ENCODE measurements around the gene TMEM179B.
"Not testable (repeated sequence)": the region's sequence is repeated elsewhere in the genome, so short reads cannot be mapped to it uniquely, and the experiment has no call there.

TMEM179B gene

DNA sequence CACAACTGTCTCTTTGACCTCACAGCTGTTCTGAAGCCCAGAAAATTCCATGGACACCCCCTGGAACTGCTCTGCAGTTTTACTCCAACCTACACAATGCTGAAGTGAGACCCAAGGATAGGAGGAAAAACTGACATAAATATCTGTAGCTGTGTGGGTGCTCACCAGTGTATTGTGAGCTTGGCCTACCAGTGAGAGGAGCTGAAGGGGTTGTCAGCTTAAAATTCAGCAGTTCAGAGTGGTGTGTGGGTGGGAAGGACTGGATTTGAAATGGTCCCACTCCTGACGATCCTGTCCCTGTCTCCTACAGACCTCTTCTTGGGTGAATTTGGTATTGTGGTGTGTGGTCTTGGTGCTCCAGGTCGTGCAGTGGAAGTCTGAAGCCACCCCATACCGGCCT lies 2.4 kb downstream of the TMEM179B start:
- no peak for DNase-seq

DNA sequence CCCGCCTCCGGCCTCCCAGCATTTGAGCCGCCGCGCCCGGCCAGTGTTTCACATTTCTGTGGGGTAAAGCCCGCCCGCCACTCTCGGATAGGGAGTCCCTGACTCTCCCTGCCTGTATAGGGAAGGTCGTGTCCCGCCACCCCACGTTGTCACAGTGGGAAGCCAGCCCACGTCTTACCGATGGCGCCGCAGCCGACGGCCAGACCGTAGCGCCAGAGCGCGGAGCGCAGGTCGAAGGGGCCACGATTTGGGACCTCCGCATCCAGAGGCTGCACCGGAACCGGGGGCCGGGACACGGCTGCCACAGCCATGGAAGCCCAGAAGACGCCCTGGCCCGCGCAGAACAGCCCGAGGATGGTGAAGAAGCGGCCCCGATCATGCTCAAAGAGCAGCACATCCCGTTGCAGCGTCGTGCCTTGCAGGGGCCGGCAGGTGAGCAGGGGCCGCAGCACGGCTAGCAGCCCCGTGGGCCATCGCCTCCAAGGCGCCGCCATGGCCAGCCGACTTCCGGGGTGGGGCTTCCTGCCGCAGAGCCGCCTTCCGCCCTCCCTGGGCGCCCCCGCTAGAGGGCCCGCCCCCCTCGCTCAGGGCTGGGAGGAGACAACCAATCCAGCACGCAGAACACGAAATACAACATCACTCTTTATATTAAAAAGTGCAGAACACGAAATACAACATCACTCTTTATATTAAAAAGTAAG lies 4.4 kb downstream of the TMEM179B start, which contains the start of gene TMEM223:
TSS of gene TMEM223 (minus strand) at position 506 of the 701 bp plus-strand sequence. CDS start at position 494, 12 bp downstream.
- peak; percentile 85 to 87 for DNase-seq

DNA sequence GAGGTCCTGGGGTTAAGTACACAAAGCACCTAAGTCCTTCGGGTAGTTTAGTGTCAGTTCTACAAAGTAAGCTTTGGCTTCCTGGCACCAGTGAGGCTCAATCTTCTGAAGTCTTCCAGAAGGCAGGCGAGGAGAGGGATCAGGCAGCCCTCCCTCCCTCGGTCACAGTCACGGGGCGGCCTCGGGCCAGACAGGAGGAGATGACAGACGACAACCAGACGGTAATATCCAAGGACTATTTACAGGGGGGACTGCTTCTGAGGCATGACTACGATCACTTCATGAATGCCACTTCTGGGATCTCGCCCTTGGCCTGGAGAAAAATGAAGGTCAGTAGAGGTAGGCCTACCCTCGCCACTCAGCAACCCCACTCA lies 5.0 kb downstream of the TMEM179B start:
- DNase-seq, result no peak

- no peak for DNase-seq
These were observed 7.1 kb downstream of the TMEM179B start for GRCh38 chr11:62794201-62794775.

DNA sequence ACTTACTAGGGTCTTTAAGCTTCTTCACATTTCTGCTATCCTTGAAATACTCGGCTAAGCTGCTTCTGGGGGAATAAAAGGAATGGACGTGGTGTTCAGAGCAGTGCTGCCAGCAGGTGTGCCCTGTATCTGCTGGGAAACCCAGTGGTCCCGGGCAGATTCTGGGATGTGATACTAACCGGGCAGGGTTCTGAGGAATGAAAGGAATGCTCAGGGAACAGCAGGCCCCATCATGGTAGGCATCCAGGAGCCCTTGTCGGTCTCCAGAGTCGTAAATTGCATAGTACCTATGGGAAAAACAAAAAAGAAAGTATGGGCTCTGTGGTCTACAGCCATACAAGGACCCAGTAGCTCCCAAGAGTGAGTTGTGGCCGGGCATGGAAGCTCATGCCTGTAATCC lies 9.1 kb downstream of the TMEM179B start:
- no peak for DNase-seq

- no peak for DNase-seq
These were observed 12.3 kb downstream of the TMEM179B start for GRCh38 chr11:62799486-62799885.

DNA sequence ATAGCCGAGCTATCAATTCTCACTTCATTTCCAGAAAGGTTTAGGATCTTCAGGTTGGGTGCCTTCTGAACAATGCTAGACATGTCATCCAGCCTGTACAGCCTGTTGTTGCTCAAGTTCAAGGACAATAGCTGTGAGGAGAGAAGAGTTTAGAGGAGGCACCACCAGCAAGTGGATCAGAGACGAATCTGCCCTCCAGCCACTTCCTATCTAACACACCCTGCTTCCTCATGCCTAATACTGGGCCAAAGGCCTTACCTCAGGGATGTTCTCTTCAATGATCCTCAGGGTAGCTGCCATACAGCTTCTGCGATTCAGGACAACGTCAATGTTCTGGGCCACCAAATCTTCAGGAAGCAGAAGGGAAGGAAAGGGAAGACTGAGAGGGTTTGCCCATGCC lies 13.9 kb downstream of the TMEM179B start:
- DNase-seq, result no peak

DNA sequence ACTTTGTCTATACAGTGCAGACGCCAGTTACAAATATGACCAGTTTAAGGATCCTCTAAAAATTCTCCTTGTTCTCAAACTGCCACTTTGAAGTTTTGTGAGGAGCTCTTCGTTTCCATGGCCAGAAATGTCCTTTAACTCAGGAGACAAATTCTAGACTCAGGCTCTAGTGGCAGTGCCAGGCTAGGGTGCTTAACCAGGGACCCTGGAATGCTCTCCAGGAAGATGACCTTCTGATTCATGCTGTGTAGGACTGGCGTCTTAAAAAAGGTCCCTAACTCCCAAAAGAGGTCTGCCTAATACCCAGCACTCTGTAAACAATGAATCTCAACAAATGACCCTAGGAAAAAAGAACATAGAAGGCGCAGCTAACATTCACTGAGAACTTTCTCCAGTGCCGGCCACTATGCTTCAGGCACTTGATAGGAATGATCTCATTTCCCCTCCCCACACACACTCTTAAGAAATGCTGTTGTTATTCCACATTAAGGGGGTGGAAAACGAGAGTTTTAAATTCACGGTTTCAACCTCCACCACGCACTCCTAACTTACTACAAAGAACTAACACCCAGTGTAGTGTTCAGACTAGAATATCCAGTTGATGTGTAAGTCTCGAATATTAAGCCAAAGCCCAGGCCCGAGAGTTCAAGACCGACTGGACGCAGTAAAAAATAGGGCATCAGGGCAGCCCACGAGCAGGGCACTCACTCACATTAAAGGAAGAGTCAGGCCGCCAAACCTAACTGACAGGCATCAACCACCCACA lies 17.3 kb downstream of the TMEM179B start:
- no peak for DNase-seq

DNA sequence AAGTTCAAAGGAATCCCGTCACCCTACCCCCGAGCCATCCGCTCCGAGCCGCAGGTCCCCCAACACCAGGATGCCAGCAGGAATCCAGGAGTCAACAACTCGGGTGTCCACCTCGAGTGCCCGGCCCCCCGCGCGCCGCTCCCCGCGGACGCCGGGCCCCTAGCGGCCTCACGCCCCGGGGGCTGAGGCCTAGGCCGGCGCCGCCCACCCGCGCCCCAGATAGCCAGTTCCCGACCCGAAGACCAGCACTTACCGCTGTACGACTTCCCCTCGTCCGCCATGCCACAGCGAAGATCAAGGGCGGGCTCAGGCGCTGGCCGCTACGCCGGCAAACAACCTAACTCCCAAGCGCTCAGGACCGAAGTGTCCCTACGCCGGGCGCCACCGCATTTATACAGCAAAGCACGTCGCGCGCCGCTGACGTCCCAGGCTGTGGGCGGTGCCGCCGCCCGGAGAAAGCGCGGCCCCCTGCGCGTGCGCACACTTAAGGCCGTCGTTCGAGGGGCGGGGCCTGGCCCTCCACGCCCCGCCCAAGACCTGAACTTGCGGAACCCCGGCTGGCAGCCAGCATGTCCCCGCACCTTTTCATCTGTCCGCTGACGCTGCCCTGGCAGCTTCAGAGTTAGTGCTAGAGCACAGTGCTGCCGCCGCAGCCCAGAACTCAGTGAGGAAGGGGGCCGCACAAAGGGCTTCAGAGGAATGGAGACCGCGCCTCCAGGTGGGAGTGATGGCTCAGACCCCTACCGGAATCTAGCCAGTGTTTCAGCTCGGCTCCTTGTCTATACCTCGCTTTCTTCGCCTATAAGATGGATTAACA lies 18.1 kb downstream of the TMEM179B start, which contains the start of gene NXF1:
TSS of gene NXF1 (minus strand) at position 365 of the 817 bp plus-strand sequence. CDS start at position 281, 84 bp downstream.
- DNase-seq, result peak; percentile 92 to 93

DNA sequence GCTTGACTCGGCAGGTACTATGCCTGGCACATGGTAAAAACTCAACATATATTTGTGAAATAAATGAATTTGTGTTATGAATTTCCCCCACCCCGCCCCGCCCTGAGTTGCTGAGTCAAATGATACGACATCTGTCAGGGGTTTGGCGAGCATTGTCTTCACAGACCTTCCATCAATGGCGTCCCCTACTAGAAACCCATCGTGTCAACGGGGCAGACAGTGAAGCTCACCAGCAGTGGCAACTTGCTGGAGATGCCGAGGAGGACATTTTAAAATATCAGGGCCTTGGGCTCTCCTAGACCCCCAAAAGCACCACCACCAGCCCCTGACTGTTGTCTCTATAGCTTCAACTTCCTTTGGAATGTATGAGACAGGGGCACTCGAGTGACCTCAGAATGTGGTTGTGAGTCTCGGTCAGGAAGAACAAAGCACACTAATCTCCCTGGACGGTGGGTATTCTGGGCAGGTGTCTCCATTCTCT lies 18.8 kb downstream of the TMEM179B start:
- peak; percentile 15 to 18 for DNase-seq

DNA sequence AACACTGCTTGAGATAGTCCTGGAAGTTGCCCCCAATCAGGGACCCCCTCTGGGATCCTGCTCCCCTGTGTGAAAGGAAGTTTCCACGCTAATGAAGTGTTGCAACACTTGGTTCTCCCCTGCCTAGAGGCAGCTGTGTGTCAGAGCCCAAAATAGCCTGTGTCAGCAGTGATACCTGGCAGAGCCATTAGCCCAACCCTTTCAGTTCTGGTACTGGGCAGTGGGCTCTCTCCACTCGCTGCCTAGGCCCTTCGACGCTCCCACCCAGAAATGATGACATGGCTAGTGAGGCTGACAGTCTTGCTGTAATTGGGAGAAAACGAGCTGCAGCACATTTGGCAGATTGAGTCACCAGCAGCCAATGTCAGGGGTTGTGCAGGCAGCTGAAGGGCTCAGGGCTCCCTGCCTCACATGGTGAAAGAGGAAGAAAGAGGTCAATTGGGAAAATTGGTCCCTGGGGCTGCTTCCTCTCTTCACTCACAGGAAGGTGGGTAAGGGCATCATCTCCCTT lies 19.5 kb downstream of the TMEM179B start:
- no peak for DNase-seq

GRCh38 chr11:62810748-62811147 lies 23.5 kb downstream of the TMEM179B start:
- no peak for DNase-seq

DNA sequence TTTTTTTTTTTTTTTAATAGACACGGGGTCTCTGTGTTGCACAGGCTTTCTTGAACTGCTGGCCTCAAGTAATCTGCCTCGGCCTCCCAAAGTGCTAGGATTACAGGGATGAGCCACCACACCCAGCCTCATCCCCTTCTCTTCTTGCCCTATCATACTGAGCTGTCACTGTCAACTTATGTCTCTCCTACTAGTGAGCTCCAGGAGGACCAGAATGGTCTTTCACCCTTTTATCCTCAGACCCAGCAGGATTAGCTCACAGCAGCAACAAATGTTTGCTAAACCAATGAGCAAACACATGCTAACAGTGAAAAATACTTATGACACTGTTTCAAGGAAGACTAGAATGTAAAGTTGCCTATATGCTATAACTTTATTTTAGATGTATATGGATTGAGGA lies 24.5 kb downstream of the TMEM179B start:
- no peak for DNase-seq

DNA sequence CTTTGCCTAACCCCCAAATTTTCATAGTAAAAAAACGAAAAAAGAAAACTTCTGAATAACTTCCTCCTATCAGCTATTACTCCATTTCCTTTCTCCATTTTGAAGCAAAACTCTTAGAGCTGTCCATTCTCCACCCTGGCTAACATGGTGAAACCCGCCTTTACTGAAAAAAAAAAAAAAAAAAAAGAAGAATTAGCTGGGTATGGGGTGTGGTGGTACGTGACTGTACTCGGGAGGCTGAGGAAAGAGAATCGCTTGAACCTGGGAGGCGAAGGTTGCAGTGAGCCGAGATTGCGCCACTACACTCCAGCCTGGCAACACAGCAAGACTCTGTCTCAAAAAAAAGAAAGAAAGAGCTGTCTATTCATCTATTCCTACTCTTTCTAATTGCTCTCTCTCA lies 29.4 kb downstream of the TMEM179B start:
- no peak for DNase-seq

- DNase-seq, result no peak
These were observed 29.9 kb downstream of the TMEM179B start for GRCh38 chr11:62817129-62817528.

GRCh38 chr11:62823677-62824076 lies 36.5 kb downstream of the TMEM179B start:
- DNase-seq, result no peak

DNA sequence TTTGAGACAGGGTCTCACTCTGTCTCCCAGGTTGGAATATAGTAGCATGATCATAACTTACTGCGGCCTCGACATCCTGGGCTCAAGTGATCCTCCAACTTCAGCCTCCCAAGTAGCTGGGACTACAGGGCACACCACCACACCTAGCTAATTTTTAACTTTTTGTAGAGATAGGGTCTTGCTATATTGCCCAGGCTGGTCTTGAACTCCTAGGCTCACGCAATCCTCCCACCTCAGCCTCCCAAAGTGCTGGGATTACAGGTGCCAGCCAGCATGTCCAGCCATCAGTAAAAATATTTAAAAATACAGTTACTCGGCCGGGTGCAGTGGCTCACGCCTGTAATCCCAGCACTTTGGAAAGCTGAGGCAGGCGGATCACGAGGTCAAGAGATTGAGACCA lies 40.9 kb downstream of the TMEM179B start:
- not testable (repeated sequence) for DNase-seq

DNA sequence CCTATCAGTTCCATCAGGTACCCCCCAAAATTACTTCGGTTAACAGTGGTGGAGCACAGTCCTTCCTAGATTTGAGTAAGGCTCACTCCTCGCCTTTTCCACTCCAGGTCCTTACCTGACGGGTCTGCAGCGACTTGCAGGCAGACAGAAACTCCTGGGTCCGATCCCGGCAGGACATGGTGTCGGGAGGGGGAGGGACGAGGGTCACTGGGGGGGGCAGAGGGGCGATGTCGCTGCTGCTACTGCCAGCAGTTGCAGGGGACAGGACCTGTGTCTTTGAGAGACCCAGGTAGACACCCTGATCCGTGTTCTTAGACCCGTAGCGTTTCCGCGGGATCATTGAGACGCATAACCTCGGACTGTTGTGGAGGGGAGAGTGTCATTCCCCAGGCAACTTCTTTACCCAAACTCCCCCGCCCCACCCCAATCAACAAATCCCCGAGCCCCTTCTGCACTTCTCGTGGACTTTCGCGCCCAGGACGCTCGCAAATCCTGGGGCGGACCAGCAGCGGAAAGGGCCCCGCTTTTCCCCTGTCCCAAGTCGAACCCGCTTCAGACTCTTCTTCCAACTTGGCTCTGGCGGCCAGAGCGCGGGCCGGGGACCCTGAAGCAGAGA lies 43.8 kb downstream of the TMEM179B start:
- DNase-seq, result no peak

DNA sequence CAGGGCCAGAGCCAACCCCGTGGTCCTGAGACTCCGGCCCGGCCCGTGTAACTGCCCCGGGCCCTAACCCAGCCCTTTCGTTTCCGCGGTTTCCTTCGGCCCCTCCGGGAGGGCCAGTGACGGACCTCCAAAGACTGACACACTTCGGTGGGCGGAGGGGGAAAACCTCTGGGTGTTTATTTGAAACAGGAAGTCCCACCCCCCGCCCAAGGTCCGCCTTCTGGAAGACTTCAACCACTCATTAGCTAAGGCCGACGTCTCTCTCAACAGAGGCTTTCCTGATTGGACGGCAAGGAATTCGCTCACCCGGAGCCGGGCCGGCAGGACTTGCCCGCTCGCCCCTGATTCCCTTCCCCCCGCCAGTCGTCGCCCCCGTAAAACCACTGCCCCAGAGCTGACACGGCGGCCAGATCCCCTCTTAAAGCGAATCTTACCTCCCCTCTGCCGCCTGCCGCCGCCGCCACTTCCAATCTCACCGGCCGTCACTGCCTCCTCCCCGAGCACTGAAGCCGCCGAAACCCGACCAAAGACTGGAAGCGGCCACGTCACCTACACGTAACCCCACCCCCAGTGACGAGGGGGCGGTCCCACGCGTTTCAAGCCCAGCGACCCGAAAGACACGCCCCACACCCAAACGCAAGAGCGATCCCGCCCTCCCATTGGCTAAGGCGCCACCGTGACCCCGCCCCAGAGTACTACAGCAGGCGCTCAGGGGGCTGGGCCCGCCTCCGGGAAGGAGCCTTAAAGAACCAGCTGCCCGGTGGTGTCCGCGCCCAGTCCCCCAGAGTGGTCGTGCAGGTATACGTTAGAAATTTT lies 44.5 kb downstream of the TMEM179B start, which contains the start of gene STX5:
TSS of gene STX5 (minus strand) at position 532 of the 816 bp plus-strand sequence. CDS start 808 bp downstream, outside the sequence.
- DNase-seq, result peak; percentile 99

- DNase-seq, result no peak
These were observed 45.4 kb downstream of the TMEM179B start, which contains the start of gene TEX54 for GRCh38 chr11:62832336-62833234. Gene TEX54 (minus strand): TSS chr11:62832841.
